ENCODE results near the gene FASTKD2.

DNA sequence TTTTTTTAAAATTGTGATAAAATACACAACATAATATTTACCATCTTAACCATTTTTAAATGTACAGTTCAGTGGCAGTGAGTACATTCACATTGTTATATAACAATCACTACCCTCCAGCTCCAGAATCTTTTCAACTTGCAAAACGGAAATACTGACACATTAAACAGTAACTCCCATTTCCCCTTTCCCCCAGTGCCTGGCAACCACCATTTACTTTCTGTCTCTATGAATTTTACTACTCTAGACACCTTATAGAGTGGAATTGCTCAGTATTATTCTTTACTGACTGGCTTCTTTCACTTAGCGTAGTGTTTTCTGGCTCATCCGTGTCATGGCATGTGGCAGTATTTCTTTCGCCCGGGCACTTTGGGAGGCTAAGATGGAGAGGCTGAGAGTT lies 32.6 kb downstream of the FASTKD2 start:
- TF ChIP-seq POLR2A (IDR thresholded peaks at IDR 0.05; ENCODE audit: low read depth, low read length) (no peak), POLR2AphosphoS5 (IDR thresholded peaks at IDR 0.05; ENCODE audit: low read depth, low read length) (no peak), TAF1 (IDR thresholded peaks at IDR 0.05; ENCODE audit: borderline replicate concordance, low read depth, low read length) (no peak)
